ENCODE results near the gene C11orf71. TPM values are rescaled to one million over a fixed set of nuclear protein-coding genes. Genes with fewer than 3 reads are reported as not detected.

The C11orf71 gene, protein sequence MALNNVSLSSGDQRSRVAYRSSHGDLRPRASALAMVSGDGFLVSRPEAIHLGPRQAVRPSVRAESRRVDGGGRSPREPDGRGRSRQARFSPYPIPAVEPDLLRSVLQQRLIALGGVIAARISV
- 0.43 TPM for total RNA-seq

DNA sequence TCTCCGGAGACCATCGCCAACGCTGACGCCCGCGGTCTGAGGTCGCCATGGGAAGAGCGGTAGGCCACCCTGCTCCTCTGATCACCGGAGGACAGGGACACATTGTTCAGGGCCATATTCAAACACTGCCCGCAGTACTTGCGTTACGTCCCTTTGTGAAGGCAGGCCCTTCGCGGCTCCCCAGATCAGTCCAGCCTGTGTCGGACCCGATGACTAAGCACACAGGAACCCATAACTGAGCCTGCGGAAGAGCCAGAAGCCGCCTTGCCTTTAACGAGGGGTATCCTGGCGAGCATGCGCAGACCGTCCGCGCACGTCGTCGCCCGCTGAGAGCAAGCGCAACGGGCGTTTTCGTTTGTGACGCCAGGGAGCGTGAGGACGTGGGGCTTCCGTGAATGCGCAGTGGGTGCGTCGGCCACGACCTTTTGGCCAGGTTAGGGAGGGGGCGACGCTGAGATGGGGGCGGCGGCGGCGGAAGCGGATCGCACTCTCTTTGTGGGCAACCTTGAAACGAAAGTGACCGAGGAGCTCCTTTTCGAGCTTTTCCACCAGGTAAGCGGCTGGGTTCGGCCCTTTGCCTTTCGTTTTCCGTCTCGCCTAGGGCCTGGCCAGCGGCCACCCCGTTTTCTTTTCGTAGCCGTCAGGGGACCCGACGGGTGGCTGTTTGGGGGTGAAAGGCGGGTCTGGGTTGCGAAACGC, at the start of gene C11orf71, which contains the start of gene RBM7:
Gene C11orf71 (minus strand): TSS at position 296 of the 699 bp plus-strand sequence. CDS start 180 bp downstream, at position 116.
Gene RBM7 (plus strand): TSS at position 451 of the 699 bp plus-strand sequence. CDS start 6 bp downstream, at position 457.
- TF ChIP-seq, protein P1, sequence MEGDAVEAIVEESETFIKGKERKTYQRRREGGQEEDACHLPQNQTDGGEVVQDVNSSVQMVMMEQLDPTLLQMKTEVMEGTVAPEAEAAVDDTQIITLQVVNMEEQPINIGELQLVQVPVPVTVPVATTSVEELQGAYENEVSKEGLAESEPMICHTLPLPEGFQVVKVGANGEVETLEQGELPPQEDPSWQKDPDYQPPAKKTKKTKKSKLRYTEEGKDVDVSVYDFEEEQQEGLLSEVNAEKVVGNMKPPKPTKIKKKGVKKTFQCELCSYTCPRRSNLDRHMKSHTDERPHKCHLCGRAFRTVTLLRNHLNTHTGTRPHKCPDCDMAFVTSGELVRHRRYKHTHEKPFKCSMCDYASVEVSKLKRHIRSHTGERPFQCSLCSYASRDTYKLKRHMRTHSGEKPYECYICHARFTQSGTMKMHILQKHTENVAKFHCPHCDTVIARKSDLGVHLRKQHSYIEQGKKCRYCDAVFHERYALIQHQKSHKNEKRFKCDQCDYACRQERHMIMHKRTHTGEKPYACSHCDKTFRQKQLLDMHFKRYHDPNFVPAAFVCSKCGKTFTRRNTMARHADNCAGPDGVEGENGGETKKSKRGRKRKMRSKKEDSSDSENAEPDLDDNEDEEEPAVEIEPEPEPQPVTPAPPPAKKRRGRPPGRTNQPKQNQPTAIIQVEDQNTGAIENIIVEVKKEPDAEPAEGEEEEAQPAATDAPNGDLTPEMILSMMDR (IDR thresholded peaks at IDR 0.05) = no peak
- H3K27ac ChIP-seq = peak within 1 kb of the TSS; percentile 96 to 98
- H3K9me3 ChIP-seq = no peaks in the 10 kb centered on the region
- peak; percentile 92 to 99 for DNase-seq (ENCODE audit: low spot score in 2 of 2)
- peak within 1 kb of the TSS; percentile 59 to 81 for H3K4me3 ChIP-seq
- intact Hi-C loops (cut with DNase I) = loop anchor here (1.0 to 5.0 kb wide), 4 partner anchors 34 to 103 kb away; partner anchors contain the start of genes NNMT and REXO2
- no peaks in the 10 kb centered on the region for H3K27me3 ChIP-seq
- peaks cover 0 to 29% of the 10 kb centered on the region in 2 donors for H3K4me1 ChIP-seq
- peaks cover 0 to 4% of the 10 kb centered on the region in 2 donors for H3K36me3 ChIP-seq

DNA sequence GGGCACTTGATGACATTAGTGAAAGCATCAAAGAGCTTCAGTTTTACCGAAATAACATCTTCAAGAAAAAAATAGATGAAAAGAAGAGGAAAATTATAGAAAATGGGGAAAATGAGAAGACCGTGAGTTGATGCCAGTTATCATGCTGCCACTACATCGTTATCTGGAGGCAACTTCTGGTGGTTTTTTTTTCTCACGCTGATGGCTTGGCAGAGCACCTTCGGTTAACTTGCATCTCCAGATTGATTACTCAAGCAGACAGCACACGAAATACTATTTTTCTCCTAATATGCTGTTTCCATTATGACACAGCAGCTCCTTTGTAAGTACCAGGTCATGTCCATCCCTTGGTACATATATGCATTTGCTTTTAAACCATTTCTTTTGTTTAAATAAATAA, 49.5 kb upstream of the C11orf71 start:
- Histone ChIP-seq H3K9me3 (no peaks in the 10 kb centered on the region), H3K27me3 (no peaks in the 10 kb centered on the region), H3K4me3 (no peak overlapping the region), H3K36me3 (peaks cover 15 to 40% of the 10 kb centered on the region in 2 donors), H3K27ac (no peak overlapping the region), H3K4me1 (no peaks in the 10 kb centered on the region)
- TF ChIP-seq, protein P1 (IDR thresholded peaks at IDR 0.05) = no peak
- intact Hi-C loops (cut with DNase I) = no loop called here
- DNase-seq (ENCODE audit: low spot score in 2 of 2) = no peak

GRCh38 chr11:114448749-114449482, 48.6 kb upstream of the C11orf71 start:
- Histone ChIP-seq H3K27ac (no peak overlapping the region), H3K9me3 (no peaks in the 10 kb centered on the region), H3K27me3 (no peaks in the 10 kb centered on the region), H3K36me3 (peaks cover 15 to 42% of the 10 kb centered on the region in 2 donors), H3K4me1 (no peaks in the 10 kb centered on the region), H3K4me3 (no peak overlapping the region)
- no peak for DNase-seq (ENCODE audit: low spot score in 2 of 2)
- intact Hi-C loops (cut with DNase I) = no loop called here
- TF ChIP-seq, protein P1 (IDR thresholded peaks at IDR 0.05) = no peak

DNA sequence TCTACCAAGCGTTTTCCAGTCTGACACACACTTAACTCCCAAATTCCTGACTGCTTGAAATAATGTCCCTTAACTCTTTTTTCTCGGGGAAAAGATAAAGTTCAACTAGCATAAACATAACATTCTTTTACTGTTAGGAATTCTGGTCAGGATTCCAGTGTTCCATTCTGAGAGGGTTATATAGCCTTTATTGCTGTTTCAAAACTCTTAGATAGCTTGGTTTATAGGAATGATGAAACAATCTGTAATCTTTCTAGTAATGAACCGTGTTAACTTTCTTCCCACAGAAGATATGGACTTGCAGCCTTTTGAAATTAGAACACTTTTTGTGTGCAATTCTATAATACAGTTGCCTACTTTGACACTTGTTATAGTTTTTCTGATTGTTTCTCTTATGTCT, 47.6 kb upstream of the C11orf71 start:
- TF ChIP-seq, protein P1 (IDR thresholded peaks at IDR 0.05) = no peak
- H3K9me3 ChIP-seq = no peaks in the 10 kb centered on the region
- H3K4me3 ChIP-seq = no peak overlapping the region
- no peaks in the 10 kb centered on the region for H3K4me1 ChIP-seq
- H3K36me3 ChIP-seq = peaks cover 15 to 33% of the 10 kb centered on the region in 2 donors
- intact Hi-C loops (cut with DNase I) = no loop called here
- DNase-seq (ENCODE audit: low spot score in 2 of 2) = no peak
- H3K27ac ChIP-seq = no peak overlapping the region
- H3K27me3 ChIP-seq = no peaks in the 10 kb centered on the region

GRCh38 chr11:114447444-114447843, 47.1 kb upstream of the C11orf71 start:
- DNase-seq (ENCODE audit: low spot score in 2 of 2) = no peak
- Histone ChIP-seq H3K4me1 (no peaks in the 10 kb centered on the region), H3K9me3 (no peaks in the 10 kb centered on the region), H3K27ac (no peak overlapping the region), H3K36me3 (peaks cover 15 to 33% of the 10 kb centered on the region in 2 donors), H3K27me3 (no peaks in the 10 kb centered on the region), H3K4me3 (no peak overlapping the region)
- intact Hi-C loops (cut with DNase I) = no loop called here
- TF ChIP-seq, protein P1 (IDR thresholded peaks at IDR 0.05) = no peak
